Measurements from ENCODE around the gene MEAK7.

DNA sequence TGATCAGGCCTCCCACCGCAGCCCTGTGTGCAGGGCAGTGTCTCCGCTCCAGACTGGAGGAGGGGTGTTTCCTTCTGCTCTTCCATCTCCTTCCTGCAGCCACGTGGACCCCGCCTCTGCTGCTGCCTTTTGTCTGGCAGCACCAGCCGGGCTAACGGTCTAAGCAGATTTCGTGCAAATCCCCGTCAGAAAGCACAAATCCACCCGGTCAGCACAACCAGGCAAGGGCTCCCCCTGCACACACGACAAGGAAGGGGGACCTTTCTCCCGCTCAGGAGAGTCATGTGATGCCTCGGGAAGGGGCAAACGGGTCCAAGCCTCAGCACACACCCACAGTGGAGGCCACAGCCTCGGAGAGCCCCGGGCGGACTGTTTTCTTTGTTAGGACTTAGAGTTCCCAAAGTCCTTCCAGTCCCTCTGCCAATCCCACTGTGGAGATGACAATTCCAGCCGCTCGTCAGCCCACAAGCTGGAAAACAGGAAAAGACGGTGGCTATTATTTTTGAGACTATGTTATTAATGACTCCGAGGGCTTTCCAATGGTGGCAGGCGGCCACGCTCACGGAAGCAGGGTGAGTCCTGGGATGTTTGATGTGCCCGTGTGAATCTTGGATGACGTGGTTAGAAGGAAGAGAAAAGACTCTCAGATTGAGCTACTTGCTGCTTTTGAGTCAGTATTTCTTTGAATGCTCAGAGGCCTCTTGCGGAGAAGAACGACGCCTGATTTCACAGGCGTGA, 22.5 kb upstream of the MEAK7 start:
- TF ChIP-seq EP300 (IDR thresholded peaks at IDR 0.05), result peak in 1 of 2 donors; percentile 31
- TF ChIP-seq, protein P1, sequence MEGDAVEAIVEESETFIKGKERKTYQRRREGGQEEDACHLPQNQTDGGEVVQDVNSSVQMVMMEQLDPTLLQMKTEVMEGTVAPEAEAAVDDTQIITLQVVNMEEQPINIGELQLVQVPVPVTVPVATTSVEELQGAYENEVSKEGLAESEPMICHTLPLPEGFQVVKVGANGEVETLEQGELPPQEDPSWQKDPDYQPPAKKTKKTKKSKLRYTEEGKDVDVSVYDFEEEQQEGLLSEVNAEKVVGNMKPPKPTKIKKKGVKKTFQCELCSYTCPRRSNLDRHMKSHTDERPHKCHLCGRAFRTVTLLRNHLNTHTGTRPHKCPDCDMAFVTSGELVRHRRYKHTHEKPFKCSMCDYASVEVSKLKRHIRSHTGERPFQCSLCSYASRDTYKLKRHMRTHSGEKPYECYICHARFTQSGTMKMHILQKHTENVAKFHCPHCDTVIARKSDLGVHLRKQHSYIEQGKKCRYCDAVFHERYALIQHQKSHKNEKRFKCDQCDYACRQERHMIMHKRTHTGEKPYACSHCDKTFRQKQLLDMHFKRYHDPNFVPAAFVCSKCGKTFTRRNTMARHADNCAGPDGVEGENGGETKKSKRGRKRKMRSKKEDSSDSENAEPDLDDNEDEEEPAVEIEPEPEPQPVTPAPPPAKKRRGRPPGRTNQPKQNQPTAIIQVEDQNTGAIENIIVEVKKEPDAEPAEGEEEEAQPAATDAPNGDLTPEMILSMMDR (IDR thresholded peaks at IDR 0.05), result no peak
